Naive thymus-derived CD8-positive, alpha-beta T cell (primary cell): ENCODE data around the gene HOXB2. TPM values are rescaled to one million over a fixed set of nuclear protein-coding genes. Genes with fewer than 3 reads are reported as not detected.
A peak's percentile ranks its signal among the peaks of the same experiment; 100 is the strongest.

ENCODE experiments used
- ATAC-seq, 2 donors: fragments of 150-1000 bp; cut with Tn5 transposase in 1 of 2; sonication (Bioruptor Pico), chemical (Tn5 transposase) in 1 of 2; 1 replicate in 1 of 2; 2 replicates in 1 of 2; pipeline ENCODE4 v1.10.0; 2021; ENCODE audit warnings: mild to moderate bottlenecking in 2 of 2, moderate library complexity in 2 of 2
- POLR2A ChIA-PET: fragments of 350-600 bp; sonication (Branson Sonifier 250); formaldehyde crosslinking; loops from one replicate; lab custom pipeline; 2021; ENCODE audit warnings: antibody characterized with exemption; lab: Charles Lee
- DNase-seq, 10 donors: peaks; one replicate each; pipeline versions ENCODE4 v3.0.0 to v3.0.0-alpha.2; 2020 to 2022
- H3K27ac Mint-ChIP-seq, 10 donors: one replicate each; pipeline ENCODE4 v1.8.0; 2020 to 2022; ENCODE audit warnings: mild to moderate bottlenecking in 10 of 10, mixed read lengths in 10 of 10, moderate library complexity in 4 of 10, inconsistent platforms in 1 of 10
- H3K27me3 Mint-ChIP-seq, 5 donors: one replicate each; pipeline ENCODE4 v1.8.0; 2021 to 2022; ENCODE audit warnings: mixed read lengths in 5 of 5
- H3K36me3 Mint-ChIP-seq, 3 donors: one replicate each; pipeline ENCODE4 v1.8.0; 2020 to 2022; ENCODE audit warnings: mixed read lengths in 3 of 3, mild to moderate bottlenecking in 2 of 3, inconsistent platforms in 1 of 3
- H3K4me1 Mint-ChIP-seq, 4 donors: one replicate each; pipeline ENCODE4 v1.8.0; 2021 to 2022; ENCODE audit warnings: mixed read lengths in 4 of 4
- H3K4me3 Mint-ChIP-seq, 10 donors: one replicate each; pipeline ENCODE4 v1.8.0; 2020 to 2022; ENCODE audit warnings: mild to moderate bottlenecking in 10 of 10, mixed read lengths in 10 of 10, moderate library complexity in 6 of 10, inconsistent platforms in 1 of 10
- H3K9me3 Mint-ChIP-seq, 9 donors: one replicate each; pipeline ENCODE4 v1.8.0; 2020 to 2022; ENCODE audit warnings: mixed read lengths in 9 of 9, mild to moderate bottlenecking in 3 of 9, inconsistent platforms in 1 of 9, moderate library complexity in 1 of 9
- polyA plus RNA-seq, 3 donors: library from polyadenylated mRNA; unstranded; fragments of 300-500 nt; fragmentation: Illumina TruSeq; gene quantifications; one replicate each; pipeline ENCODE4 v1.2.3, GENCODE V29; 2021
- total RNA-seq, 8 experiments: library from RNA in 2 of 8; stranded (reverse) in 2 of 8; gene quantifications; one replicate each; pipeline ENCODE4 v1.2.3 and lab custom pipeline; 2021 to 2026

Gene HOXB2
- total and polyA plus RNA-seq, 5 experiments from 2014 or later, result 7.6 to 32.4 (median 16.4) TPM

DNA sequence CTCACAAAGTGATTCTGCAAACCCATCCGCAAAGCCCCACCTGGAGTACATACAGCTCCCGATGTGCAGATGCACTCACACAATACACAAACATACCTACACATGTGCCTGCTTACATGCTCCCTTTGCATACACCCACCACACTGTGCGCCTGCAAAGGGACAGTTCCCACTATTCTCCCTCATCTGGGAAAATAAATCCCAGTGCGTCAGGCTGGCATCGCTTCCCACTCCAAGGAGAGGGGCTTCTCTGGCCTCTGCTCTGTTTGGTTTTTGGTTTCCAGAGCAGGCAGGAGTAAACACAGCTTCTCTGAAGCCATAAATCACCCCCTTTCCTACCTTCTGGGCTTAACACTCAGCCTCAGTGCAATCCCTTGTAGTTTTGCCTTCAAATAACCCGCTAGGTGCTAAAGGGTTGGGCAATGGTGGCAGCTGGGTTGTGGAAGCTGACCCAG is 18.5 kb upstream of the HOXB2 start:
- Mint-ChIP-seq H3K36me3 (peaks cover 0 to 2% (median 0%) of the 10 kb centered on the region in 3 donors), H3K9me3 (no peaks in the 10 kb centered on the region), H3K4me1 (peaks cover 1 to 27% (median 8%) of the 10 kb centered on the region in 4 donors), H3K27me3 (peaks cover 12 to 34% (median 24%) of the 10 kb centered on the region in 5 donors), H3K4me3 (peak overlapping the region in 7 of 10 donors; percentile 34 to 65 (median 39)), H3K27ac (no peak overlapping the region)
- ATAC-seq, result no peak
- DNase-seq, result peak in 1 of 10 donors; percentile 40
- POLR2A ChIA-PET, result interaction anchor here (0.6 kb wide), 1 partner anchor 22 kb away, joined by 3 read pairs; no protein-coding TSS in a partner anchor

DNA sequence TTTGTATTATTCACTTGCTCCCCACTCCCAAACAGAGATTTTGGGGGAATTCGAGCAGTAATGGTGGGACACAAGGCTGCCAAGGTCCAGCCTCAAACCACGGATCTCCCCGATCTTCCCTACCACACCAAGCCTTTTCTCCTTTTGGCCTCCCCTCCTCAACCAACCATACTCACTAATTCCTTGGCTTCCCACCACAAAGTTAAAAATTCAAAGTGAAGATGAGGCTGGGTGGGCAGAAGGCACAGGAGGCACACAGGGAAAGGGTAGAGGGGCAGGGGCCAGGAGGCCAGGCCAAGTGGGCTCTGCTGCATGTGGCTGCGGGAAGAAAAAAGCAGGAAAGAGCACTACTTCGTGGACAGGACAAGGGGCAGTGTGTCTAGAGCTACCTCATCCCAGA is 18.0 kb upstream of the HOXB2 start:
- POLR2A ChIA-PET, result interaction anchor here (0.6 to 1.3 kb wide), 3 partner anchors 19 to 164 kb away, joined by 3 read pairs; no protein-coding TSS in a partner anchor

DNA sequence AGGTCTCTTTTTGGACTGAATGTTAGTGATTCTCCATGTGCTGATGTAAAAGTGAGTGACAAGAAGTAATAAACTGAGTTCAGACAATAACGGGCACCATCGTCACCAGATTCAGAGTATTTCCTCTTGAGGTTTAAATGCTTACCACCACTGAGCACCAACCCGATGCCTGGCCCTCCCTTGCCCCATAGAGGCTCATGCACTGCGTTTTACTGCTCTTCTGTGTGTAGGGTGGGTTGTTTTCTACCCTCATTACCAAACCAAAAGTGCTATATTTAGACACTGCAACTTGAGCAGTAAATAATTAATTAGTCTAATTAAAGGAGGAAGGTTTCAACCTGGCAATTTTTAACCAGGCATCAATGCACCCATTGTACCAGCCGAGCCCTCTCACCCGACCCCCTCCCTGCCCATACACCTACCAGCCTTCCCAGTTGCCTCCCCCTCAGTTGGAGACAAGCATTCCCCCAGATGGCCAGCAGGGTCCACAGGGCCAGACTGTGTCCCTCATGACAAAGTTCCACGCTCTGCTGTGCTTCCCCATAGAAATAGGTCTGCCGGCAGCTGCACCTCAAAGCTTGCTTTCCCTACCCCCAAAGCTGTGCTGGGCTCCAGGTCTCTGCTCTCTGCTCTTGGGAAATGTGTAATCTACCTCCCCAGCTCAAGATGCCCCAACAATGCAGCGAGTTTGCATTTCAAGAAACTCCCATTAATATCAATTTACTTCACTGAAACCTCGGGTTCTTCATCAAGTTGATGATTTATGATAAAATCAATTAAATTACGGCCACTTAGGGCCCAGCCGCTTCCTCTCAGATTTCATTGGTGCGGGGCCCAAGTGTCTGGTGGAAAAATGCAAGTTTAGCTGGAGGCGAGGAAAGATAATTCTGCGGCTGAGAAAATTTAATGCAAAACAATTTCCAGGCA is 17.2 kb upstream of the HOXB2 start:
- Mint-ChIP-seq H3K36me3 (no peaks in the 10 kb centered on the region), H3K4me3 (no peak overlapping the region), H3K27ac (peak overlapping the region in 3 of 10 donors; percentile 2 to 49 (median 31)), H3K9me3 (no peaks in the 10 kb centered on the region), H3K4me1 (peaks cover 0 to 24% (median 6%) of the 10 kb centered on the region in 4 donors), H3K27me3 (peaks cover 15 to 42% (median 23%) of the 10 kb centered on the region in 5 donors)
- ATAC-seq (peak; percentile 65 to 72), DNase-seq (peak in 1 of 10 donors; percentile 42)
- POLR2A ChIA-PET, result interaction anchor here (0.6 to 1.5 kb wide), 3 partner anchors 14 to 163 kb away, joined by 3 to 5 read pairs (median 3); no protein-coding TSS in a partner anchor

More for the DNA sequence above, 18.0 kb upstream of the HOXB2 start:
- ATAC-seq (no peak), DNase-seq (peak in 1 of 10 donors; percentile 27)
- no peaks in the 10 kb centered on the region for H3K36me3 Mint-ChIP-seq
- H3K27ac Mint-ChIP-seq, result no peak overlapping the region
- no peaks in the 10 kb centered on the region for H3K9me3 Mint-ChIP-seq
- H3K4me1 Mint-ChIP-seq, result peaks cover 0 to 24% (median 6%) of the 10 kb centered on the region in 4 donors
- peaks cover 14 to 39% (median 22%) of the 10 kb centered on the region in 5 donors for H3K27me3 Mint-ChIP-seq
- H3K4me3 Mint-ChIP-seq, result no peak overlapping the region

DNA sequence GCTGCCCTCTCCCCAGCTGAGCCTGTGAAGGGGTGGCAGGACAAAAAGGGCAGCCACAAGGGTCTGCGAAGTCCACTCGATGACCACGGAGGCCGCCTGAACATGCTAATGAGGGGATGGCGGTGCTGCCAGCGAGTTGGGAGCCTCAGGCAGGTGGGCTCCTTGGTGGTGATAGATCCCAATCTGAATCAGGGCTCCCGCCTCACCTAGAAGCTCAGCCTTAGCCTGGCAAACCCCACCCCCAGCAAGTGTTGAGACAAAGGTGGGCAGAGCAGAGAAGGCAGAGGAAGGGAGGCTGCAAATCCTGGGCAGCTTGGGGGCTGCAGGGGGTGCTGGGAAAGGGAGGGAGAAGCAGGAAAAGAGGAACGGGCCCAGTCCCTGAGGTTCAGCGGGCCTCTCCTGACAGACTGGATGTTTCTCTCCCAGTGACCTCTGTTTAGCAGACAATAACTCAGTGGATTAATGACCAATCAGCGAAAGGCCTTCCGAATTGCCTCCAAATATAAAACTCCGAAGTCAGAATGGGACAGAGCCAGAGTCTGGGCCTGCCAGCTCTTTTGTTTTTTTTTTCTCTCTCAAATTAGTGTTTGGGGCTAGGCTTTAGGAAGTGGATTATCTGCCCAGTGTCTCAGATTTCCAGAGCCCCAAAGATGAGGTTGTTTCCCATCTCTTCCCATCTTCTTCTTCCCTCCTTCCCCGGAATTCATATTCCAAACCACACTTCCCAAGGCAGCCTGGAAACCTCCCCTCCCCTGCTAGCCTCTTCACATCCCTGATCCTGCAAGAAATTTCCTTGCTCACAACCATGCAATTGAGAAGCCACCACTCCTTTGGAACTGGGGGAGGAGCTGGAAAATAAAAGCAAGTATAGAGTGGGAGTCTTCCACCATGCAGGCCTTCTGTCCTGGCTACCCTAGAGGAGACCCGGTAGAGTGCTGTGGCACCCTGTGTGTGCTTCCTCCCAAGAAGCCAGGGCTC is 15.2 kb upstream of the HOXB2 start:
- Mint-ChIP-seq H3K36me3 (no peaks in the 10 kb centered on the region), H3K9me3 (no peaks in the 10 kb centered on the region), H3K27ac (no peak overlapping the region), H3K27me3 (peaks cover 22 to 55% (median 32%) of the 10 kb centered on the region in 5 donors), H3K4me3 (no peak overlapping the region), H3K4me1 (peaks cover 4 to 32% (median 15%) of the 10 kb centered on the region in 4 donors)
- peak in 1 of 10 donors; percentile 59 for DNase-seq
- ATAC-seq, result no peak
- POLR2A ChIA-PET, result interaction anchor here (0.6 to 1.2 kb wide), 3 partner anchors 12 to 1127 kb away, joined by 3 to 5 read pairs (median 3); no protein-coding TSS in a partner anchor

DNA sequence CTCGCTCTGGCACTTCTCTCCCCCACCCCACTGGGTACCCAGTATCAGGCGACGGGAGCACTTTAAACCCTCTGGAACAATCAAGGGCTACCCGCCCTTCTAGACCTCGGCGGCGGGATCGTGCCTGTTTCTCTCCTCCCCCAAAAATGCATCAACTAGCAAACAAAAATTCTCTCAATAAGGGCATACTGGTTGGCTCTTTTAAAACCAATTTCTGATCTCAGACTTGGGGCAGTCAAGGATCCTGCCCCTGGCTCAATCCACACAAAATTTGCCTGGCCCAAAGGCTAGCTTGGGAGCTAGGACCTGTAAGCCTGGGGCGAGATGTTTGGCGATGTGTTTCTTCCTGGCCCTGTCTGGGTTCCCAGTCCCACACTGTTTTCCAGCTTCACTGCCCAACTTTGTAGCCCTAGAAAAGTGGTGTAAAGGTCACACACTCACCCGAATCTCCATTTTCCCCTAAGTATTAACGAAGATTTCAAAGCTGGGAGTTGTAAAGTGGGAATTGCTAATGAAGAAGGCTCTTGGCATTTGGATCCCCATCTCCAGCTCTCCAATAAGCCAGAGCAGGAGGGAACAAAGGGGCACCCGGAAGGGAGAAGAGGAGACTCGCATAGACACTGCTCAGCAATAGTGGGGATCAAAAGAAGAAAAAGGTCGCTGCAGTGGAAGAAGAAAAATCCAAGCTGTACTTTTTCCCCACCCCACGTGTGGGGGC is 14.4 kb upstream of the HOXB2 start:
- ATAC-seq, result no peak
- H3K4me3 Mint-ChIP-seq, result no peak overlapping the region
- H3K27me3 Mint-ChIP-seq, result peaks cover 19 to 64% (median 37%) of the 10 kb centered on the region in 5 donors
- no peak overlapping the region for H3K27ac Mint-ChIP-seq
- no peaks in the 10 kb centered on the region for H3K36me3 Mint-ChIP-seq
- POLR2A ChIA-PET, result interaction anchor here (0.5 to 1.2 kb wide), 3 partner anchors 11 to 40 kb away, joined by 3 read pairs; no protein-coding TSS in a partner anchor
- no peak for DNase-seq
- H3K4me1 Mint-ChIP-seq, result peaks cover 6 to 30% (median 17%) of the 10 kb centered on the region in 4 donors
- H3K9me3 Mint-ChIP-seq, result no peaks in the 10 kb centered on the region

DNA sequence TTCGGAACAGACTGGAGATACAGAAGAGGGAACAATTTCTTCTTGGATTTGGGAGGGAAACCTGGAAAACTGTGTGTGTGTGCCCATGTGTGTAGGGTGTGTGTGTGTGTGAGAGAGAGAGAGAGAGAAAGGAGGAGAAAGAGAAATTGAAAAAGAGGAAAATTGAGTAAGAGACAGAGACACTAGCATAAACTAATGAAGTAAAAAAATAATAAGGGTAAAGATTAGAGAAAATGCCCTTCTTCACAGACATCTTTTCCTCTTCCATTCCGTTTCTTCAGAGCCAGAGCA is 13.9 kb upstream of the HOXB2 start:
- DNase-seq, result no peak
- POLR2A ChIA-PET, result no interaction called here
- Mint-ChIP-seq H3K36me3 (no peaks in the 10 kb centered on the region), H3K9me3 (no peaks in the 10 kb centered on the region), H3K4me3 (no peak overlapping the region), H3K27ac (no peak overlapping the region), H3K4me1 (peaks cover 6 to 29% (median 17%) of the 10 kb centered on the region in 4 donors), H3K27me3 (peaks cover 18 to 69% (median 36%) of the 10 kb centered on the region in 5 donors)
- no peak for ATAC-seq

DNA sequence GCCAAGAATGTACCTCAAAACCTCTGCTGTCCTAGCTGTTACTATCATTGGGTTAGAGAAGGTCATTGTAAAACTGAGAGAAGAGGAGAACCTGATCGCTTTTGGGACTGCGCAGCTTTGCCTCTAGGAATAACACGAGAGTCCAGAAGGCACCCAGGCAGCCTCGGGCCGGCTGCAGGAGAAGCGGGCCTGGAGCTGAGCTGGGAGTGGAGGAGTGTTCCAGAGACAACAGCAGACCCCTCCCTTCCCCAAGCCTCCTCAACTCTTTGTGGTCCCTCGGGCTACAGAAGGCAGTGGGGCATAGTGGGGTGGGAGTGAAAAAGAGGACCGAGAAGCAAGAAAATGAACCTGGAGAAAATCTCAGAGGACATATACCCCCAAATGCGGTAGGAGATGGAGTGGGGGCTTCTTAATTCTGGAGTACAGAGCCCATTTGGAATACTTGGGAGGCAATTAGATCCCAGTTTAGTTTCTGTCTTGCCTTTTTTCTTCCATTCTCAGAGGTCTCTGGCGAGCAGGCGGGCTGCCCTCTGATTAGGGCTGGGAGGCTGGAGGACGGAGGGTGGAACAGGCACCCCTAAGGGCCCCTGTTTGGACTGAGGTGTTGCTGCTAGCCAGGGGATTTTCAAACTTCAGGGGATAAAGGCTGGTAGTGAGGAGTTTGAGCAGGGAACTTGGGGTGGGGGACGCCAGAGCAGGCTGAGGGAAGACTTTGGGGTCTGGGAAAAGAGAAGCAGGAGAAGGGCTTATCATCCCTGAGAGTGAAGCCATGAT is 13.3 kb upstream of the HOXB2 start:
- Mint-ChIP-seq H3K4me1 (peaks cover 6 to 25% (median 17%) of the 10 kb centered on the region in 4 donors), H3K27ac (no peak overlapping the region), H3K27me3 (peaks cover 13 to 70% (median 32%) of the 10 kb centered on the region in 5 donors), H3K36me3 (no peaks in the 10 kb centered on the region), H3K4me3 (no peak overlapping the region), H3K9me3 (no peaks in the 10 kb centered on the region)
- ATAC-seq (no peak), DNase-seq (no peak)
- POLR2A ChIA-PET, result interaction anchor here (1.1 to 2.0 kb wide), 3 partner anchors 11 to 17 kb away, joined by 5 read pairs; no protein-coding TSS in a partner anchor

DNA sequence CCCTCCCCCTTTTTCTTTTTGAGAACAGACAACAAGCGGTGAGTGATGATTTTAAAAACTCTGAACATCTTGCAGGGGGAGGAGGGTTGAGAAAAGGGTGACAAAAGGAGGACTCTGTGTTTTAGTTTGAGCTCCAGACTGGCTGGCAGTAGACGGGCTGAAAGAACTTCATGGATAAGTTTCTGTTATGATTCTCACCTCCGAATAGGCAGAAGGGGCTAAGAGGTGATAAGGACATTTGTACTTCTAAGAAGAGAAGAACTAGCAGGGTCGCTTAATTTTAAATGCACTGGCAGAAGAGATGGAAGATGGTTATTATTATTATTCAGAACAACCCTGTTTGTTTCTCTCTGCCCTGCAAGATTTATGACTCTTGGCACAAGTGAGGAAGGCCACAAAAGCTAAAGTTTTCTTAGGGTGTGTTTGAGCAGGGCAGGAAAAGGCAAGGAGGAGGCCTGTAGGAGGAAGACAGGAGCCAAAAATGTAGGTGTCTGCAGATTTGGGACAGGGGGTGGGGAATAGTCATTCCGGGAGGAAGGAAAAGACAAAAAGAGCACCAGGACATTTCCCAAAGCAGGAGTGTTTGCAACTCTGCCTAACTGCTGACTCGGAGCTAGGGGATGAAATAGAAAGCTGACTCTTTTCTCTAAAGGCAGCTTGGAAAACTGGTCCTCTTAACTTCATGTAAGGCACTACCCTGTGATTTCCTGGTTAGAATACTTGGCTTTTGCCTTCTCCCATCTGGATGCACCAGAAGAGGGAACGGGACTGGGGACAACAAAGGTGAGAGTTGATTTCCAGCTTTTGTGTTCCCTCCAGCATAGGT is 11.9 kb upstream of the HOXB2 start:
- ATAC-seq, result no peak
- POLR2A ChIA-PET, result interaction anchor here (0.7 to 2.0 kb wide), 6 partner anchors 9 to 24 kb away, joined by 3 to 5 read pairs (median 5); no protein-coding TSS in a partner anchor
- no peak for DNase-seq
- H3K4me1 Mint-ChIP-seq, result peaks cover 6 to 20% (median 13%) of the 10 kb centered on the region in 4 donors
- H3K9me3 Mint-ChIP-seq, result no peaks in the 10 kb centered on the region
- peaks cover 8 to 68% (median 22%) of the 10 kb centered on the region in 5 donors for H3K27me3 Mint-ChIP-seq
- peak overlapping the region in 4 of 10 donors; percentile 27 to 86 (median 42) for H3K4me3 Mint-ChIP-seq
- peak overlapping the region in 1 of 10 donors; percentile 4 for H3K27ac Mint-ChIP-seq
- no peaks in the 10 kb centered on the region for H3K36me3 Mint-ChIP-seq

DNA sequence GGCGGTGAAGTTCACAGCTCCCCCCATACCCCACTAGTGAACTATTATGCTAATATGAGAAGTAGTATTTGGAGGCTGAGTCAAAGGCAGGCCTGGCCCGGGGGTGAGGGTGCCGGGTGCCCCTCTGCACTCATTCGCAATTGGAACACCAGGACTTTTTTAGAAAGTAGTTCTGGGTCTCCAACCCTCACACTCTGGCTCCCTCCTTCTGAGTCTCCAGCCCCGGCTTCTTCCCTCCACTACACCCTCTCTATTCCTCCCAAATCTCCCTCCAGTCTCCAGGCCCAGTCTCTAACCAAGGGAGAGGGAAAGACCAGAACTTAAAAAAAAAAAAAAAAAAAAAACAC is 11.3 kb upstream of the HOXB2 start:
- H3K27me3 Mint-ChIP-seq, result peaks cover 8 to 68% (median 22%) of the 10 kb centered on the region in 5 donors
- H3K27ac Mint-ChIP-seq, result no peak overlapping the region
- ATAC-seq (peak in 1 of 2 donors; percentile 29), DNase-seq (no peak)
- no peaks in the 10 kb centered on the region for H3K36me3 Mint-ChIP-seq
- POLR2A ChIA-PET, result interaction anchor here (0.7 to 2.2 kb wide), 6 partner anchors 10 to 298 kb away, joined by 3 to 12 read pairs (median 4); no protein-coding TSS in a partner anchor
- H3K9me3 Mint-ChIP-seq, result no peaks in the 10 kb centered on the region
- peak overlapping the region in 9 of 10 donors; percentile 58 to 88 (median 77) for H3K4me3 Mint-ChIP-seq
- H3K4me1 Mint-ChIP-seq, result peaks cover 6 to 20% (median 9%) of the 10 kb centered on the region in 4 donors
